Sigmoid colon (tissue), 7 donors: Measurements from ENCODE around the gene MUC20. TPM values are rescaled to one million over a fixed set of nuclear protein-coding genes. Genes with fewer than 3 reads are reported as not detected.
"Not testable (repeated sequence)": the region's sequence is repeated elsewhere in the genome, so short reads cannot be mapped to it uniquely, and the experiment has no call there.

ENCODE experiments used
- DNase-seq: peaks from one replicate; pipeline ENCODE4 v3.0.0-alpha.2; 2019
- H3K27ac ChIP-seq, 4 donors: fragments of 200-600 bp; sonication (generic); one replicate each; pipeline ENCODE4 v1.5.1; 2016 to 2019; ENCODE audit warnings: mild to moderate bottlenecking in 1 of 4
- H3K27me3 ChIP-seq, 3 donors: fragments of 200-600 bp; sonication (generic); one replicate each; pipeline ENCODE4 v1.5.1; 2019; ENCODE audit warnings: mild to moderate bottlenecking in 1 of 3
- H3K36me3 ChIP-seq, 4 donors: fragments of 200-600 bp; sonication (generic); one replicate each; pipeline ENCODE4 v1.5.1; 2016 to 2019
- H3K4me1 ChIP-seq, 4 donors: fragments of 200-600 bp; sonication (generic); one replicate each; pipeline ENCODE4 v1.5.1; 2017 to 2019
- H3K4me3 ChIP-seq, 4 donors: fragments of 200-600 bp; sonication (generic); one replicate each; pipeline ENCODE4 v1.5.1; 2017 to 2019; ENCODE audit warnings: mild to moderate bottlenecking in 2 of 4, moderate library complexity in 1 of 4
- H3K9me3 ChIP-seq, 4 donors: fragments of 200-600 bp in 3 of 4; sonication (generic) in 3 of 4; one replicate each; pipeline versions ENCODE4 v1.5.1 to v1.6.1; 2013 to 2019
- EP300 ChIP-seq, 4 donors: sonication (generic); formaldehyde crosslinking; IDR thresholded peaks; one replicate each; pipeline ENCODE4 v1.6.1; 2017; ENCODE audit warnings: antibody characterized with exemption in 4 of 4
- POLR2A ChIP-seq, 2 donors: fragments of 450-650 bp; IDR thresholded peaks; one replicate each; pipeline ENCODE4 v1.6.1; 2016; ENCODE audit warnings: antibody characterized with exemption in 2 of 2, mild to moderate bottlenecking in 2 of 2, moderate library complexity in 2 of 2
- POLR2AphosphoS5 ChIP-seq, 4 donors: sonication (generic); formaldehyde crosslinking; IDR thresholded peaks; one replicate each; pipeline ENCODE4 v1.6.1; 2017; ENCODE audit warnings: antibody characterized with exemption in 4 of 4
- WGBS, 2 donors: extraction: QIAGEN DNeasy Blood & Tissue Kit; methylation state at CpG; one replicate each; pipeline ENCODE4 v1.1.7; 2013; 5-methylcytosine and 5-hydroxymethylcytosine counted together
- intact Hi-C: fragments of 100-400 bp; cut with DNase I; formaldehyde crosslinking; loops from one replicate; pipeline ENCODE4 v1.15.1; 2023
- polyA plus RNA-seq, 3 donors: library from polyadenylated mRNA; stranded (reverse); fragments of 200-250 nt; gene quantifications; one replicate each; pipeline ENCODE4 v1.2.3, GENCODE V29; 2013
- total RNA-seq, 4 donors: library from RNA; depleted of rRNA; stranded (reverse); fragments of >200 nt; gene quantifications; one replicate each; pipeline ENCODE4 v1.1.0, GENCODE V29; 2016
- TF ChIP-seq, protein P1 (sequence below), 4 experiments: fragments of 450-650 bp in 3 of 4; fragments of 200-600 bp in 1 of 4; IDR thresholded peaks; one replicate each; pipeline ENCODE4 v1.5.1; 2016 to 2019; ENCODE audit warnings: antibody characterized with exemption in 4 of 4, mild to moderate bottlenecking in 3 of 4, moderate library complexity in 2 of 4
- donor health status: healthy with polysubstance abuse.
- donor health status: Bipolar disorder and iron deficiency.
- donor health status: healthy.

The MUC20 gene
- total and polyA plus RNA-seq, 7 donors, result 2.9 to 48.7 (median 11.0) TPM

DNA sequence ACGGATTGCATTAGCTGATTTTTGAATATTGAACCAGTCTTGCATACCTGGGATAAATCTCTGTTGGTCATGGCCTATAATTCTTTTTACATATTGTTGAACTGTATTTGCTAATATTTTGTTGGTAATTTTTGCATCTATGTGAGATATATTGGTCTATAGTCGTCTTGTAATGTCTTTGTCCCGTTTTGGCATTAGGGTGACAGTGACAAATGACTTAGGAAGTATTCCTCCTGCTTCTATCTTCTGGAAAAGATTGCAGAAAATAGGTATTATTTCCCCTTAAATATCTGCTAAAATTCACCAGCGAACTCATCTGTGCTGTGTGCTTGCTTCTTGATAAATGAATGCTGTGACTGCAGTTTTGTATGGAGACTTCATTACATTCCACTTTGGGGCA lies 23.7 kb downstream of the MUC20 start:
- DNase-seq, result no peak
- TF ChIP-seq, protein P1, sequence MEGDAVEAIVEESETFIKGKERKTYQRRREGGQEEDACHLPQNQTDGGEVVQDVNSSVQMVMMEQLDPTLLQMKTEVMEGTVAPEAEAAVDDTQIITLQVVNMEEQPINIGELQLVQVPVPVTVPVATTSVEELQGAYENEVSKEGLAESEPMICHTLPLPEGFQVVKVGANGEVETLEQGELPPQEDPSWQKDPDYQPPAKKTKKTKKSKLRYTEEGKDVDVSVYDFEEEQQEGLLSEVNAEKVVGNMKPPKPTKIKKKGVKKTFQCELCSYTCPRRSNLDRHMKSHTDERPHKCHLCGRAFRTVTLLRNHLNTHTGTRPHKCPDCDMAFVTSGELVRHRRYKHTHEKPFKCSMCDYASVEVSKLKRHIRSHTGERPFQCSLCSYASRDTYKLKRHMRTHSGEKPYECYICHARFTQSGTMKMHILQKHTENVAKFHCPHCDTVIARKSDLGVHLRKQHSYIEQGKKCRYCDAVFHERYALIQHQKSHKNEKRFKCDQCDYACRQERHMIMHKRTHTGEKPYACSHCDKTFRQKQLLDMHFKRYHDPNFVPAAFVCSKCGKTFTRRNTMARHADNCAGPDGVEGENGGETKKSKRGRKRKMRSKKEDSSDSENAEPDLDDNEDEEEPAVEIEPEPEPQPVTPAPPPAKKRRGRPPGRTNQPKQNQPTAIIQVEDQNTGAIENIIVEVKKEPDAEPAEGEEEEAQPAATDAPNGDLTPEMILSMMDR (IDR thresholded peaks at IDR 0.05), result no peak
- TF ChIP-seq POLR2AphosphoS5 (IDR thresholded peaks at IDR 0.05) (no peak), EP300 (IDR thresholded peaks at IDR 0.05) (no peak), POLR2A (IDR thresholded peaks at IDR 0.05) (no peak)
- intact Hi-C loops, result no loop called here
- H3K27ac ChIP-seq, result no peak overlapping the region
- H3K36me3 ChIP-seq, result no peaks in the 10 kb centered on the region
- H3K4me1 ChIP-seq, result peaks cover 0 to 6% (median 5%) of the 10 kb centered on the region in 4 donors
- WGBS, 2 donors, result 55 to 82% methylated on average over 4 of the region's 4 CpGs
- H3K4me3 ChIP-seq, result no peak overlapping the region
- H3K9me3 ChIP-seq, result no peaks in the 10 kb centered on the region
- H3K27me3 ChIP-seq, result peaks cover 0 to 13% (median 11%) of the 10 kb centered on the region in 3 donors

- Histone ChIP-seq H3K4me3 (no peak overlapping the region), H3K4me1 (peaks cover 0 to 6% (median 5%) of the 10 kb centered on the region in 4 donors), H3K9me3 (no peaks in the 10 kb centered on the region), H3K27ac (no peak overlapping the region), H3K36me3 (no peaks in the 10 kb centered on the region), H3K27me3 (peaks cover 0 to 17% (median 11%) of the 10 kb centered on the region in 3 donors)
- intact Hi-C loops, result no loop called here
- no peak for TF ChIP-seq EP300 (IDR thresholded peaks at IDR 0.05)
- TF ChIP-seq POLR2A (IDR thresholded peaks at IDR 0.05), result no peak
- TF ChIP-seq POLR2AphosphoS5 (IDR thresholded peaks at IDR 0.05), result no peak
- TF ChIP-seq, protein P1 (IDR thresholded peaks at IDR 0.05), result no peak
- WGBS, 2 donors, result 77 to 83% methylated on average over 8 of the region's 8 CpGs
- DNase-seq, result no peak
These were observed 25.6 kb downstream of the MUC20 start for GRCh38 chr3:195746346-195746745.

- Histone ChIP-seq H3K4me1 (peaks cover 0 to 6% (median 5%) of the 10 kb centered on the region in 4 donors), H3K9me3 (no peaks in the 10 kb centered on the region), H3K36me3 (no peaks in the 10 kb centered on the region), H3K27me3 (peaks cover 0 to 17% (median 11%) of the 10 kb centered on the region in 3 donors), H3K27ac (no peak overlapping the region), H3K4me3 (no peak overlapping the region)
- WGBS, 2 donors, result 86 to 91% methylated on average over 9 of the region's 9 CpGs
- TF ChIP-seq EP300 (IDR thresholded peaks at IDR 0.05) (no peak), POLR2AphosphoS5 (IDR thresholded peaks at IDR 0.05) (no peak), POLR2A (IDR thresholded peaks at IDR 0.05) (no peak)
- TF ChIP-seq, protein P1 (IDR thresholded peaks at IDR 0.05), result no peak
- intact Hi-C loops, result no loop called here
- no peak for DNase-seq
These were observed 26.0 kb downstream of the MUC20 start for GRCh38 chr3:195746751-195747150.

DNA sequence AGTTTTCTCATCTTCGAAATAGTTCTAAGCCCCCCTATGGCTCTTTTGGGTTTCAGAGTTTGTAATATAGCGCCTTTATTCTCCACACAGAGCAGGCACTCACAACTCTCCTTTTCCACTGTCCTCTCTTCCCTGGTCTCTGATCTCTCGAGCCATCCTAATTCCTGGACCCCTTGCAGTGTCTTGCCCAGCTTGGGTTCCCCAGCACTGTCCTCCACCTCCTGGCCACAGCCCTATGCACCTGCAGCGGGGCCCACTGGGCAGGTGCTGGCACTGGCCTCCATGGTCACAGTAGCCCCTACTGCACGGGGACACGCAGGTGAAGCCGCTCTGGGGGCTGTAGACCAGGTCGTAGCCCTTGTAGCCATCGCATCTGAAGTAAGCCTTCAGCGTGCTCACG lies 27.9 kb downstream of the MUC20 start:
- TF ChIP-seq POLR2AphosphoS5 (IDR thresholded peaks at IDR 0.05) (no peak), POLR2A (IDR thresholded peaks at IDR 0.05) (no peak), EP300 (IDR thresholded peaks at IDR 0.05) (no peak)
- TF ChIP-seq, protein P1 (IDR thresholded peaks at IDR 0.05), result no peak
- Histone ChIP-seq H3K9me3 (no peaks in the 10 kb centered on the region), H3K4me3 (no peak overlapping the region), H3K4me1 (peaks cover 0 to 6% (median 5%) of the 10 kb centered on the region in 4 donors), H3K27me3 (peaks cover 0 to 17% (median 11%) of the 10 kb centered on the region in 3 donors), H3K27ac (no peak overlapping the region), H3K36me3 (no peaks in the 10 kb centered on the region)
- intact Hi-C loops, result no loop called here
- no peak for DNase-seq
- WGBS, 2 donors, result 95 to 97% methylated on average over 11 of the region's 11 CpGs

GRCh38 chr3:195749101-195749500 lies 28.3 kb downstream of the MUC20 start:
- intact Hi-C loops, H3K4me1 ChIP-seq, H3K27ac ChIP-seq: not testable (repeated sequence)

More at GRCh38 chr3:195749101-195749500, 28.3 kb downstream of the MUC20 start:
- not testable (repeated sequence) for DNase-seq, H3K4me3 ChIP-seq, H3K36me3 ChIP-seq, H3K9me3 ChIP-seq
- peaks cover 0 to 17% (median 11%) of the 10 kb centered on the region in 3 donors for H3K27me3 ChIP-seq
- 87% methylated on average over 5 of the region's 5 CpGs for WGBS, 2 donors
